ENCODE results near the gene WDR5.

DNA sequence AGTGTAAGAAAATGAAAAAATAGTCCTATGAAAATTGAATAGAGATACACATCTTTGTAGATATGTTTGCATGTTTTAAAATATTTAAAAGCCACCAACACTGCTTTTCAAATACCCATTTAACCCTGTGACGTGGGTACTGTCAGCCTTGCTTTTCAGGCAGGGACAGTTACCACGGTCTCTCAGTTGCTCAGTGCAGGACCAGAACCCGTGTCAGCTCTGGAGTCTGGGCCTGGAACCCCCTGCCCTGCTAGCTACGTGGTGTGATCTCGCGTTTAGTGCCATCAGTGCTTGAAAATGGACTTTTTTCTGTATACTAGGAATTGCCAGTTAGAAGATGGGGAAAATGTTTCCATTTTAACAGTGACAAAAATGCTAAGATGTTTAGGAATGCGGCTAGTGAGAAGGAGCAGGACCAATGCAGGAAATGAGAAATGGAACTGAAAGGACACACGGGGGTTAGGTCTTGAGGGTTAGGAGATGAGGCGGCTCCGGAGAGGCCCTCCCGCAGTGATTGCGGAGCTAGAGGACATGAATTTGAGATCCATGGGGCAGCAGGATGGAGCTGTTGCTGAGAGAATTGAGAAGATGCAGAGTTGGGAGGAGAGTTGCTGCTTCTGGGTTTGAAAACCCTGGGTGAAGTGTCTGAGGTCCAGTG is 14.8 kb downstream of the WDR5 start:
- TF ChIP-seq, protein P1, sequence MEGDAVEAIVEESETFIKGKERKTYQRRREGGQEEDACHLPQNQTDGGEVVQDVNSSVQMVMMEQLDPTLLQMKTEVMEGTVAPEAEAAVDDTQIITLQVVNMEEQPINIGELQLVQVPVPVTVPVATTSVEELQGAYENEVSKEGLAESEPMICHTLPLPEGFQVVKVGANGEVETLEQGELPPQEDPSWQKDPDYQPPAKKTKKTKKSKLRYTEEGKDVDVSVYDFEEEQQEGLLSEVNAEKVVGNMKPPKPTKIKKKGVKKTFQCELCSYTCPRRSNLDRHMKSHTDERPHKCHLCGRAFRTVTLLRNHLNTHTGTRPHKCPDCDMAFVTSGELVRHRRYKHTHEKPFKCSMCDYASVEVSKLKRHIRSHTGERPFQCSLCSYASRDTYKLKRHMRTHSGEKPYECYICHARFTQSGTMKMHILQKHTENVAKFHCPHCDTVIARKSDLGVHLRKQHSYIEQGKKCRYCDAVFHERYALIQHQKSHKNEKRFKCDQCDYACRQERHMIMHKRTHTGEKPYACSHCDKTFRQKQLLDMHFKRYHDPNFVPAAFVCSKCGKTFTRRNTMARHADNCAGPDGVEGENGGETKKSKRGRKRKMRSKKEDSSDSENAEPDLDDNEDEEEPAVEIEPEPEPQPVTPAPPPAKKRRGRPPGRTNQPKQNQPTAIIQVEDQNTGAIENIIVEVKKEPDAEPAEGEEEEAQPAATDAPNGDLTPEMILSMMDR (IDR thresholded peaks at IDR 0.05), result no peak
- no peak for TF ChIP-seq POLR2AphosphoS5 (IDR thresholded peaks at IDR 0.05)
